Mucosa of stomach (tissue), 1 donor: Measurements from ENCODE around the gene CDH12.

Source experiments
- H3K27me3 ChIP-seq: one replicate; pipeline ENCODE4 v1.7.0; 2013; ENCODE audit warnings: mild to moderate bottlenecking, low read length; ENCODE audit not compliant: control insufficient read depth, insufficient read depth
- H3K36me3 ChIP-seq: one replicate; pipeline ENCODE4 v1.7.0; 2013; ENCODE audit warnings: low read length; ENCODE audit not compliant: control insufficient read depth, insufficient read depth
- H3K4me1 ChIP-seq: one replicate; pipeline ENCODE4 v1.7.0; 2013; ENCODE audit warnings: mild to moderate bottlenecking, low read length; ENCODE audit not compliant: control insufficient read depth, insufficient read depth
- H3K4me3 ChIP-seq: one replicate; pipeline ENCODE4 v1.7.0; 2013; ENCODE audit warnings: low read length
- H3K9ac ChIP-seq: one replicate; pipeline ENCODE4 v1.7.0; 2013; ENCODE audit warnings: mild to moderate bottlenecking, low read length, moderate library complexity
- H3K9me3 ChIP-seq: one replicate; pipeline ENCODE4 v1.7.0; 2013; ENCODE audit warnings: mild to moderate bottlenecking, low read length, moderate library complexity; ENCODE audit not compliant: control insufficient read depth
- donor health status: Pancreatic carcinoma.

Gene CDH12

DNA sequence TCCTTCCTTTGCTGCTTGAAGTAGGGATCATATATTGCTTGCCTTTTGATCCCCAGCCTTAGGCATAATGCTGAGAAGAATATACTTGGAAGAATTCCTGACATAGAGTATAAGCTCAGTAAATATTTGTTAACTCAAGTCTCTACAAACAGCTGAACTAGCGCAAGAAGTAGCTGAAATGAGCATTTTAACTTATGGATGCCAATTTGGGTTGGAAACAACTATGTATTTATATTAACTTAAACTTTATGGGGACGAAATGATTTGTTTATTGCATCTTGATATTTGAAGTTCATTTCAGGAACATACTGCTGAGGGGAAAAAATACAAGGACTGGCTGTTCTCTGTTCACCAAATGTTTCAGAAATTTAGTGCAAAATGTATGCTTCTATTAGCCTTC is 258.7 kb downstream of the CDH12 start:
- no peaks in the 10 kb centered on the region for H3K4me1 ChIP-seq
- H3K9ac ChIP-seq, result no peak overlapping the region
- H3K9me3 ChIP-seq, result no peaks in the 10 kb centered on the region
- H3K36me3 ChIP-seq, result no peaks in the 10 kb centered on the region
- no peak overlapping the region for H3K4me3 ChIP-seq
- no peaks in the 10 kb centered on the region for H3K27me3 ChIP-seq

DNA sequence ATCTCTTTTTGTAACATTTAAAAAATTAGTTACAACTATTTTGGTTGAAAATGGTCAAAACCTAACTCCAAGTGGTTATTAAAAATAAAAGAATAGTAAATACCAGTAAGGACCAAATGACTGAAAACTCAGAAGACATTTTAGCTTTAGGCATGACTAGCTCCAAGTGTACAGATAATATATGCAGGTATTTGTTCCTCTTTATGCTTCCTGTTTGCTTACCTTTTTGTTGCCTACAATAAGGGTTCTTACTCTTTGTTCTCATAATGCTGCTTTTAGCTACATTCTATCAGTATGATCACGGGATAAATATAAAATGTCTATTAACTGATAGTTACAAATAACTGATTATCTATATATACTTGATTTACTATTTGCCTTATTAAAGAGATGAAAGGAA is 259.6 kb downstream of the CDH12 start:
- no peaks in the 10 kb centered on the region for H3K4me1 ChIP-seq
- no peaks in the 10 kb centered on the region for H3K27me3 ChIP-seq
- no peaks in the 10 kb centered on the region for H3K9me3 ChIP-seq
- no peak overlapping the region for H3K4me3 ChIP-seq
- no peaks in the 10 kb centered on the region for H3K36me3 ChIP-seq
- no peak overlapping the region for H3K9ac ChIP-seq

DNA sequence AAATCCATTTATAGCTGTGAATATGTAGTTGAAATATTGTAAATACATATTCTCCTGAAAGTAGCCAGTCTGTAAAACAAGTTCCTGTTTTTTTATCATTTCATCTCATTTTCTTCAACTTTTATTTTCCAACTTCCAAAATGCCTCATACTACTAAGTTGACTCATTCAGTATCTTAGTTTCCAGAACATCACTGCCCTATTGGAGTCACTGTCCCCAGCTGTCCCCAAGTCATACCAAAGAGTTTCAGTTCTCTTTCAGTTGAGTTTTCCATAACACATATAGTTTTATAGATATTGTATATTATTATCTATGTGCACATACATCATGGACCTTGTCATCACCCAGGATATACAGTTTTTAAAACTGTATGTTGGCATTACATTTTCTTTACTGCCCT is 261.7 kb downstream of the CDH12 start:
- no peaks in the 10 kb centered on the region for H3K9me3 ChIP-seq
- no peaks in the 10 kb centered on the region for H3K27me3 ChIP-seq
- H3K36me3 ChIP-seq, result no peaks in the 10 kb centered on the region
- H3K4me3 ChIP-seq, result no peak overlapping the region
- no peaks in the 10 kb centered on the region for H3K4me1 ChIP-seq
- no peak overlapping the region for H3K9ac ChIP-seq

DNA sequence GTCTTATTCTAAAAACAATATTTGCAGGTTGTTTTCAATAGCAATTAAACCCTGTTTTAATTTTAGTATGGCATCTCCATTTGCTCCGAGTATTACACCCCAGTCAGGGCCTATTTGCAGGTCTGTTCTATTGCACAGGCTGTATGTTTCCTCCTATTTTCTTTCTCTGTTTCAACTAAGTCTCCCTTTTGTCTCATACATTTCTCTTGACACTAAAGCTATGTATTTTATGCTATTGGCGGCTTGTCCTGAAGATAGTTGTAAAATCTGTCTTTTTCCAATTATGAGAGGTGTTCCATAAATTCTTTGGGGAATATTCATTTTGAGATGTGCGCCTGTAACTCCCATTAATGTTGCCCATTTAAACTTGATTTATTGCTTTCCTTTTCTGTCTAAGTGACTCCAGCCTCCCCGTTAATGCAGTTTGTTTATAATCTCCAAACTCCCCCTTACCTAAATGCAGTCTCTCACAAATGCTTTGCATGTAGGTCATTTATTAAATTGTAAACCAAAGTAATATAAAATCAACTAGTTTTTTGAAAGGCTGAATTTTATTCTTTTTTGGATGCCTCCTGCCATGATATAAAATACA is 262.4 kb downstream of the CDH12 start:
- no peaks in the 10 kb centered on the region for H3K4me1 ChIP-seq
- H3K36me3 ChIP-seq, result no peaks in the 10 kb centered on the region
- H3K9ac ChIP-seq, result no peak overlapping the region
- no peak overlapping the region for H3K4me3 ChIP-seq
- H3K27me3 ChIP-seq, result no peaks in the 10 kb centered on the region
- no peaks in the 10 kb centered on the region for H3K9me3 ChIP-seq

DNA sequence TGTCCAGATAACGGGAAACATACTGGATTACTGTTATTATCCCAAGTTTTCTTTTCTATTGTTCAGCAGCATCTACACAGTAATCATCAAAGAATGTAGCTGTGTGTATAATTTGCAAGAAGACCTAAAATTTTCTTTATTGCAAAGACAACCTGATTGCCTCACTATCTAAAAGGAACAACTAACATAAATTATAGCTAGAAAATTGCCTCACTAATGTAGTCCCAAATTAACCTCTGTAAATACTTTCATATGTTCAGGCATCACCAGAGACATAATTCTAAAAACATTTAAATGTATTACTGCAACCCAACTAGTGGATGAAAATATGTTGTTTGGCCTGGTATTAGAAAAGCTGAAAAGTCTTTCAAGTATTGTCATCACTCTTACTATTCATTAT is 275.4 kb downstream of the CDH12 start:
- H3K36me3 ChIP-seq, result no peaks in the 10 kb centered on the region
- H3K9ac ChIP-seq, result no peak overlapping the region
- no peaks in the 10 kb centered on the region for H3K9me3 ChIP-seq
- no peaks in the 10 kb centered on the region for H3K27me3 ChIP-seq
- no peaks in the 10 kb centered on the region for H3K4me1 ChIP-seq
- no peak overlapping the region for H3K4me3 ChIP-seq

DNA sequence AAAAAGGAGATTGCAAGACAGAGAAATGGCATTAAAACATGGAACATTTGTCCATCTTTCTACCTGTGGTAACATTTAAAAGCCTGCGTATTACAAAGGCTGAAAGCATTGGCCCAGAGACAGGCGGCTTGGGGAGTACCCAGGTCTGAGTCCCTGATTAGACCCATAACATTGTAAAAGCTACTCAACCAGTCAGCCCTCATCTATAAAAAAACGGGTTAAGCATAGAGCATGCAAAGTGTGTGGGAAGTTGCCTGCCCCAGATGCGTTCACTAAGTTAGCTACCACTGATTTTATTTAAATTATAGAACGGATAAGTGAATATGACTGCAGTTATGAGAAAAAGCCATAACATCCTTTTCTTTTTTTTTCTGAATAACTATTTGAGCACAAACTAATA is 276.1 kb downstream of the CDH12 start:
- Histone ChIP-seq H3K4me3 (no peak overlapping the region), H3K4me1 (no peaks in the 10 kb centered on the region), H3K36me3 (no peaks in the 10 kb centered on the region), H3K9me3 (no peaks in the 10 kb centered on the region), H3K27me3 (no peaks in the 10 kb centered on the region), H3K9ac (no peak overlapping the region)

DNA sequence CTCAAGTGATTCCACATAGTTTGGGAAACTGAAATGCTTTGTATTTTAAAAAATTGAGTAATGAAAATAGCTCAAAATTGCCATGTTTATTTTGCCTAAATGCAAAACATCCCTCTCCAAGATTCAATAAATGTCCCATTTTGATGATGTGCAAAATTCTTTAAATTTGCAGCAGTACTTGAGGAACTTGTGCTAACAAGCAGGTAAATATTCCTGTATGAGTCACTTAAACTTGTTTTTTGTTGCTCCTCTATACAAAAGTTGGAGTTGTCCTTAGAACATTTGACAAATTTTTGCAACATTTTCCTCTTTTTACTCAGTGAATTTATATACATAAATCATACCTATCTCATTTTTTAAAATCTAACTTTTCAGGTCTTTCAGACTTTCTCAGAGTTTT is 280.2 kb downstream of the CDH12 start:
- H3K36me3 ChIP-seq, result no peaks in the 10 kb centered on the region
- H3K4me3 ChIP-seq, result no peak overlapping the region
- H3K4me1 ChIP-seq, result no peaks in the 10 kb centered on the region
- no peak overlapping the region for H3K9ac ChIP-seq
- H3K27me3 ChIP-seq, result no peaks in the 10 kb centered on the region
- H3K9me3 ChIP-seq, result no peaks in the 10 kb centered on the region

DNA sequence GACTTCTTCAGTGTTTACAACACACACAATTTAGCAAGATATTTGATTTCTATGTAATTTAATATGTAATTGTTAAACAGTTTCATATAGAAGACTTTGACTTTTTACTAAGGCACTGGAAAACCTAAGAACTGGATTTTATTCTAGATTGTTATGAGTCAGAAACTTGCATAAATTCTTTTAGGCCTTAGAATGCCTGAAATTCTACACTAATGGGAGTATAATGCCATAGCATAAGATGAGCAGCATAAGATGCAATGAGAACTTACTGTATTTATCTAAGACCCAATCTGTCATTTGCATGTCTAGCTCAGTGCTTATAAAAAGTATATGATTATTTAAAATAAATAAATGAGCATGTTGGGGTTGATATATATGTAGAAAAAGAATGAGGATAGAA is 285.2 kb downstream of the CDH12 start:
- Histone ChIP-seq H3K27me3 (no peaks in the 10 kb centered on the region), H3K9me3 (no peaks in the 10 kb centered on the region), H3K36me3 (no peaks in the 10 kb centered on the region), H3K4me1 (no peaks in the 10 kb centered on the region), H3K4me3 (no peak overlapping the region), H3K9ac (no peak overlapping the region)

DNA sequence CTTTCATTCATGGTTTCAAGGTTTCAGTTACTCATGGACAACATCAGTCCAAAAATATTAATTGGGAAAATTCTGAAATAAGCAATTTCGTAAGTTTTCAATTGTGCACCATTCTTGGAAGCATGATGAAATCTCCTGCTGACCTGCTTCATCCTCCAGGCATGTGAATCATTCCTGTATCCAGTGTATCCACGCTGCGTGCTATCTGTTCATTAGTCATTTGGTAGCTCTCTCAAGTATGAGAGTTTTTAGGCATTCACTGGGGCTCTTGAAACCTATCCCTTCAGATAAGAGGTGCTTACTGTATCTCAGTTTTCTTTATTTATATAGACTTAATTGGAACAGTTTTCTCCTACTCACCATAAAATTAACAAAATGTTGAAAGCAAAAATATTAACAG is 293.0 kb downstream of the CDH12 start:
- no peaks in the 10 kb centered on the region for H3K27me3 ChIP-seq
- no peaks in the 10 kb centered on the region for H3K4me1 ChIP-seq
- no peaks in the 10 kb centered on the region for H3K9me3 ChIP-seq
- no peaks in the 10 kb centered on the region for H3K36me3 ChIP-seq
- H3K9ac ChIP-seq, result no peak overlapping the region
- no peak overlapping the region for H3K4me3 ChIP-seq

DNA sequence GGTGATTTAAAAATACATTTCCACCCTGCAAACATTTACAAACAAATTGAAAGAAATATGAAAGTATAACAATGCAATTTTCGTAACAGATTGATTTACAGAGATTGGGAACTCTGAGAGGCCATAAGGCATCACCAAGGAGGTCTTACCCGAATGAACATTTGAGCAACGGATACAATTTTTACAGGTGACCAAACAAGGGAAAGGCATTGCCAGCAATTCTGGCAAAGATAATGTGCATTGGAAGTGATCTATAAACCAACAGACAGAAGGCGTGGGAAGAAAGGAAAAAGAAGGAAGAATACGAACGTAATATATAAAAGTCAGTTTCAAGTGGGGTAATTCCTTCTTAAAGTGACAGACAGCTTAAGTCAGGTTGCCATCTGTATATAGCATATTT is 295.9 kb downstream of the CDH12 start:
- Histone ChIP-seq H3K4me1 (no peaks in the 10 kb centered on the region), H3K36me3 (no peaks in the 10 kb centered on the region), H3K9me3 (no peaks in the 10 kb centered on the region), H3K9ac (no peak overlapping the region), H3K27me3 (no peaks in the 10 kb centered on the region), H3K4me3 (no peak overlapping the region)

DNA sequence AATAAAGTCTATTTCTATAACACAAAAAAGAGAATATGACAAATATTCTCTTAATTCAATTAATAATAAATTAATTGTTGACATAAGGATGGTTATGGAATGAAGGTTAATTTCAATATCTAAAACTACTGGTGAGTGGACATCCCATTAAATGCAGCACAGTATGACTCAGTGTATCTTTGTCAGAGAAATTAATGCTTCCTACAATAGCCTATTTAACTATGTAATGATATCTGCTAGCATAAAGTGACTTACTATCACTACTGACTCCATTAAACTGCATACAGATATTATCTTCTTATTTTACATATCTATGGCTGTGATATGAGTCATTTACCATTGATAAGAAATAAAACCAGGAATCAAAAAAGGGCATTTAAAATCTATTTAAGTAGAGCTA is 298.7 kb downstream of the CDH12 start:
- Histone ChIP-seq H3K4me1 (no peaks in the 10 kb centered on the region), H3K4me3 (no peak overlapping the region), H3K36me3 (no peaks in the 10 kb centered on the region), H3K9ac (no peak overlapping the region), H3K27me3 (no peaks in the 10 kb centered on the region), H3K9me3 (no peaks in the 10 kb centered on the region)

DNA sequence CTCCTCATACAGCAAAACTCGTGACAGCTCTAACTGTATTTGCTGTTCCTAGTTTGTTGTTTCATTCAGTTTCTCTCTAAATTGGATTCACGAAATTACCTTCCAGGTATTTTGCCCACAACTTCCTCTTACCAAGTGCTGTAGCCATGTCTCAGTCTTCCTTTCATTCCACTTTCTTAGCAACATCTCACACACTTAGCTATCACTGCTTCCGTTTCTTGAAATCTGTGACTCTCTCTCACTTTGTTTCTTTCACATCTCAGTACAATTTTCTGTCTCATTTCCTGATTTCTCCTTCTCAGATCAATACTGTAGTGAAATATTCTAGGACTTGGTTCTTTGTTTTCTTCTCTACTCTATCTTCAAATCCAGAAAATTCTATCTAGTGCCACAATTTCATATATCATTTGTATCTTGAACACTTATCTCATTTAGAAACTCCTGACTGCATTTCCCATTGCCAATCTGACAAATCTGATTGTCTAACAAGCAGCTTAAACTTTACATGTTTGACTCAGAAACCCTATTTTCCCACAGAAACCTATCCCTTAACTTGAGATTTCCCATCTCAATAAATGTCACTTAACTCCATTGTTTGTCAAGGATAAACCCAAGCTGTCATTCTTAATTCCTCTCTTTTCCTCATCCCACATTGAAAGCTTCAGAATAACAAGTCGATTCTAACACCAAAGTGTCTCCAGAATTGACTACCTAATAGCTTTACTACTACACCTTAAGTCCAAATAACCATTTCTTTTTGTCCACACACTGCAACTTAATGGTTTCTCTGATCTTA is 303.1 kb downstream of the CDH12 start:
- Histone ChIP-seq H3K9ac (no peak overlapping the region), H3K4me3 (no peak overlapping the region), H3K4me1 (no peaks in the 10 kb centered on the region), H3K27me3 (no peaks in the 10 kb centered on the region), H3K36me3 (no peaks in the 10 kb centered on the region), H3K9me3 (no peaks in the 10 kb centered on the region)
